ENCODE measurements around the gene FAM107B. TPM values are rescaled to one million over a fixed set of nuclear protein-coding genes. Genes with fewer than 3 reads are reported as not detected.
A peak's percentile ranks its signal among the peaks of the same experiment; 100 is the strongest.

FAM107B gene
- total and polyA plus RNA-seq, 4 donors, result 24.9 to 58.1 (median 30.9) TPM

GRCh38 chr10:14674376-14675050 lies 100.2 kb downstream of the FAM107B start:
- no peaks in the 10 kb centered on the region for H3K9me3 ChIP-seq (ENCODE audit: control insufficient read depth in 4 of 4, low read length in 3 of 4)
- H3K4me1 ChIP-seq (ENCODE audit: control insufficient read depth in 4 of 4, insufficient read depth in 4 of 4, low read length in 3 of 4), result peaks cover 0 to 18% (median 6%) of the 10 kb centered on the region in 4 donors
- TF ChIP-seq JUND (IDR thresholded peaks at IDR 0.05) (no peak), MAX (IDR thresholded peaks at IDR 0.05) (no peak), SP1 (IDR thresholded peaks at IDR 0.05) (no peak), YY1 (IDR thresholded peaks at IDR 0.05) (no peak), REST (IDR thresholded peaks at IDR 0.05) (peak; percentile 63), EGR1 (IDR thresholded peaks at IDR 0.05; ENCODE audit: low read depth in 2 of 2) (no peak), FOXA1 (IDR thresholded peaks at IDR 0.05) (no peak), FOXA2 (IDR thresholded peaks at IDR 0.05) (no peak), GABPA (IDR thresholded peaks at IDR 0.05 in 1 of 2, conservative IDR thresholded peaks at IDR 0.05 in 1 of 2) (no peak), HNF4G (IDR thresholded peaks at IDR 0.05) (no peak), ATF3 (IDR thresholded peaks at IDR 0.05) (no peak), HNF4A (conservative IDR thresholded peaks at IDR 0.05) (no peak), NR2F2 (IDR thresholded peaks at IDR 0.05) (no peak), TAF1 (conservative IDR thresholded peaks at IDR 0.05) (no peak), RAD21 (IDR thresholded peaks at IDR 0.05) (peak; percentile 44 to 60), CTCF (IDR thresholded peaks at IDR 0.05; ENCODE audit: low read depth, low read length, missing input control) (no peak), RXRA (IDR thresholded peaks at IDR 0.05) (peak in 1 of 2 donors; percentile 28), ZBTB33 (IDR thresholded peaks at IDR 0.05) (no peak)
- WGBS, result 39% methylated on average over 8 of the region's 8 CpGs
- H3K36me3 ChIP-seq (ENCODE audit: control insufficient read depth in 4 of 4, insufficient read depth in 3 of 4, low read depth in 1 of 4, low read length in 3 of 4), result no peaks in the 10 kb centered on the region
- DNase-seq (ENCODE audit: low spot score), result no peak
- H3K4me3 ChIP-seq (ENCODE audit: low read depth in 1 of 3, low read length in 3 of 3), result no peak overlapping the region
- no peak overlapping the region for H3K27ac ChIP-seq (ENCODE audit: low read depth in 1 of 2, low read length in 2 of 2)
- H3K27me3 ChIP-seq (ENCODE audit: control insufficient read depth in 4 of 4, insufficient read depth in 4 of 4, low read length in 3 of 4), result no peaks in the 10 kb centered on the region
- no peak overlapping the region for H3K9ac ChIP-seq (ENCODE audit: low read depth in 1 of 2, low read length in 2 of 2)
